Right lobe of liver (tissue), 4 donors: ENCODE data around the gene C3orf22.

Experiments
- POLR2A ChIP-seq: fragments of 450-650 bp; IDR thresholded peaks from one replicate; pipeline ENCODE4 v1.6.1; 2017; ENCODE audit warnings: antibody characterized with exemption, mild to moderate bottlenecking
- TF ChIP-seq, protein P1 (sequence below), 4 donors: fragments of 200-600 bp in 3 of 4; fragments of 450-650 bp in 1 of 4; IDR thresholded peaks; one replicate each; pipeline versions ENCODE4 v1.5.1 to v1.8.0; 2016 to 2022; ENCODE audit warnings: antibody characterized with exemption in 4 of 4, mild to moderate bottlenecking in 2 of 4
- donor health status: DM: no; HTN: no; CAD: no.
- donor health status: DM: no; HTN: no; CAD: no.
- donor health status: DM: no; HTN: yes; CAD: no.

DNA sequence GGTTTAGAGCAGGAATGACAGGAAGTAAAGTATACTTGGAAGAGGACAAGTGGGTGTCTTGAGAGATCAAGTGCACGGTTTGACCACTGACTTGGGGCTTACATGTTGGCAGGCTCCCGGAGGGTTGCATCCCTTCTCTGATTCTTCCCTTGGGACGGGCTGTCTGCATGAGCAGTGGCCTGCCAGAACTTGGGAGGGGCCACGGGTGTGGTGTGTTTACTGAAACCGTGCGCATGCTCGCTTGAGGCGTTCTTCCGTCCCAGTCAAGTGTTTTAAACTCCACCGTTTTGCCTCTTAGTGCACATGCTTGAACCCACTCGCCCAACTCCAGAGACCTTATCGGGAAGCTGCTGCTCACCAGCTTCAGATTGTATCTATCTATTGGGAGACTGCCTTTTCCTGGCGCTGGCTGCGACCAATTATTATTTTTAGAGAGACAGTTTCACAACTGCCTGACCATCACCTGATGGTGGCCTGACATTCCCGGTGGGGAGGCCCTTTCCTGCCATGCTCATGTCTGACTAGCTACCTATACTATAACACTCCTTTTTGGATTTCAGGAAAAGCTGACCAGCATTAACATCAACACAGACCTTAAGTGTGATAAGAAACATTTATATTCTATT, 14.9 kb upstream of the C3orf22 start:
- no peak for TF ChIP-seq POLR2A
- TF ChIP-seq, protein P1, sequence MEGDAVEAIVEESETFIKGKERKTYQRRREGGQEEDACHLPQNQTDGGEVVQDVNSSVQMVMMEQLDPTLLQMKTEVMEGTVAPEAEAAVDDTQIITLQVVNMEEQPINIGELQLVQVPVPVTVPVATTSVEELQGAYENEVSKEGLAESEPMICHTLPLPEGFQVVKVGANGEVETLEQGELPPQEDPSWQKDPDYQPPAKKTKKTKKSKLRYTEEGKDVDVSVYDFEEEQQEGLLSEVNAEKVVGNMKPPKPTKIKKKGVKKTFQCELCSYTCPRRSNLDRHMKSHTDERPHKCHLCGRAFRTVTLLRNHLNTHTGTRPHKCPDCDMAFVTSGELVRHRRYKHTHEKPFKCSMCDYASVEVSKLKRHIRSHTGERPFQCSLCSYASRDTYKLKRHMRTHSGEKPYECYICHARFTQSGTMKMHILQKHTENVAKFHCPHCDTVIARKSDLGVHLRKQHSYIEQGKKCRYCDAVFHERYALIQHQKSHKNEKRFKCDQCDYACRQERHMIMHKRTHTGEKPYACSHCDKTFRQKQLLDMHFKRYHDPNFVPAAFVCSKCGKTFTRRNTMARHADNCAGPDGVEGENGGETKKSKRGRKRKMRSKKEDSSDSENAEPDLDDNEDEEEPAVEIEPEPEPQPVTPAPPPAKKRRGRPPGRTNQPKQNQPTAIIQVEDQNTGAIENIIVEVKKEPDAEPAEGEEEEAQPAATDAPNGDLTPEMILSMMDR (IDR thresholded peaks at IDR 0.05) = no peak
